ENCODE measurements around the gene LRRC9. TPM values are rescaled to one million over a fixed set of nuclear protein-coding genes. Genes with fewer than 3 reads are reported as not detected.
"Not testable (repeated sequence)": the region's sequence is repeated elsewhere in the genome, so short reads cannot be mapped to it uniquely, and the experiment has no call there.

Gene LRRC9
- total RNA-seq, 4 donors from 2014 or later, result 2.1 TPM; not detected in 3

DNA sequence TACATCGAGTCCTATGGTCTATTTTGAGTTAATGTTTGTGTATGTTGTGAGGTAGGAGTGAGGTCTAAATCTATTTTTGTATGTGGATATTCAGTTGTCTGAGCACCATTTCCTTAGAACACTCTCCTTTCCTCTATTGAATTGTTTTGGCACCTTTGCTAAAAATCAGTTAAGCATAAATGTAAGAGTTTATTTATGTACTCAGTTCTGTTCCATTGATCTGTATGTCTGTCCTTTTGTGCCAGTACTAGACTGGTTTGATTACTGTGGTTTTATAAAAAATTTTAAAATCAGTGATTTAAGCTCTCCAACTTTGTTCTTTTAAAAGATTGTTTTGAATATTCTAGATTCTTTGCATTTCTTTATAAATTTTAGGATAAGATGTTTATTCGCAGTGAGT, 101.7 kb downstream of the LRRC9 start:
- Histone ChIP-seq H3K4me3 (no peak overlapping the region), H3K36me3 (no peaks in the 10 kb centered on the region), H3K27me3 (no peaks in the 10 kb centered on the region), H3K9me3 (no peaks in the 10 kb centered on the region), H3K27ac (no peak overlapping the region), H3K4me1 (no peaks in the 10 kb centered on the region)
- intact Hi-C loops (cut with DNase I; ENCODE audit: low total_unique reads), result no loop called here
- TF ChIP-seq, protein P1, sequence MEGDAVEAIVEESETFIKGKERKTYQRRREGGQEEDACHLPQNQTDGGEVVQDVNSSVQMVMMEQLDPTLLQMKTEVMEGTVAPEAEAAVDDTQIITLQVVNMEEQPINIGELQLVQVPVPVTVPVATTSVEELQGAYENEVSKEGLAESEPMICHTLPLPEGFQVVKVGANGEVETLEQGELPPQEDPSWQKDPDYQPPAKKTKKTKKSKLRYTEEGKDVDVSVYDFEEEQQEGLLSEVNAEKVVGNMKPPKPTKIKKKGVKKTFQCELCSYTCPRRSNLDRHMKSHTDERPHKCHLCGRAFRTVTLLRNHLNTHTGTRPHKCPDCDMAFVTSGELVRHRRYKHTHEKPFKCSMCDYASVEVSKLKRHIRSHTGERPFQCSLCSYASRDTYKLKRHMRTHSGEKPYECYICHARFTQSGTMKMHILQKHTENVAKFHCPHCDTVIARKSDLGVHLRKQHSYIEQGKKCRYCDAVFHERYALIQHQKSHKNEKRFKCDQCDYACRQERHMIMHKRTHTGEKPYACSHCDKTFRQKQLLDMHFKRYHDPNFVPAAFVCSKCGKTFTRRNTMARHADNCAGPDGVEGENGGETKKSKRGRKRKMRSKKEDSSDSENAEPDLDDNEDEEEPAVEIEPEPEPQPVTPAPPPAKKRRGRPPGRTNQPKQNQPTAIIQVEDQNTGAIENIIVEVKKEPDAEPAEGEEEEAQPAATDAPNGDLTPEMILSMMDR (IDR thresholded peaks at IDR 0.05), result no peak
- TF ChIP-seq POLR2A (IDR thresholded peaks at IDR 0.05), result no peak
- no peak for DNase-seq

DNA sequence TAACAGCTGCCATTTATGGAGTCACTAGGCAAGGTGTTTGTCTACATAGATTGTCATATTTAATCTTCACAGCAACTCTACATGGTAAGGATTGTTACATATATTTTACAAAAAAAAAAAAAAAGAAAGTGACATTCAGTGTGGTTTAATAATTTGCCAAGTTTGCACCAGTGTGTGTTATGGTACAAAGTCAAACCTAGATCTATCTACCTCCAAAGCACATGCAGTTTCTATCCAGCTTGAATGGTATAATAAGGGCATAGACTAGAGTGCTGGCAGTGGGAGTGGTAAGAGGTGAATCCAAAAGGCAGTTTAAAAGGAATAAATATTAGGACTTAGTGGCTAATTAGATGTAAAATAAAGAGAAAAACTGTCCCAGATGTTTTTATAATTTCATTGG, 105.6 kb downstream of the LRRC9 start:
- no peaks in the 10 kb centered on the region for H3K4me1 ChIP-seq
- no peaks in the 10 kb centered on the region for H3K36me3 ChIP-seq
- intact Hi-C loops (cut with DNase I; ENCODE audit: low total_unique reads), result no loop called here
- H3K9me3 ChIP-seq, result no peaks in the 10 kb centered on the region
- no peak overlapping the region for H3K27ac ChIP-seq
- H3K27me3 ChIP-seq, result no peaks in the 10 kb centered on the region
- DNase-seq, result no peak
- H3K4me3 ChIP-seq, result no peak overlapping the region
- no peak for TF ChIP-seq POLR2A (IDR thresholded peaks at IDR 0.05)
- TF ChIP-seq, protein P1 (IDR thresholded peaks at IDR 0.05), result no peak

DNA sequence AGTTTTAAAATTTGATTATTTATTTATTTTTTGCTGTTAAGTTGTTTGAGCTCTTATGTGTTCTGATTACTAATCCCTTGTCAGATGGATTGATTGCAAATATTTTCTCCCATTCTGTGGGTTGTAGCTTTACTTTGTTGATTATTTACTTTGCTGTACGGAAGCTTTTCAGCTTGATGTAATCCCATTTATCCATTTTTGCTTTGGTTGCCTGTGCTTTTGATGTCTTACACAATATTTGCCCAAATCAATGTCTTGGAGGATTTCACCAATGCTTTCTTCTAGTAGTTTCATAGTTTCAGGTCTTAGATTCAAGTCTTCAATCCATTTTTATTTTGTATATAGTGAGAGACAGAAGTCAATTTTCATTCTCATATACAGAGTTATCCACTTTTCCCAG, 115.2 kb downstream of the LRRC9 start:
- no peak overlapping the region for H3K27ac ChIP-seq
- no peak for TF ChIP-seq POLR2A (IDR thresholded peaks at IDR 0.05)
- TF ChIP-seq, protein P1 (IDR thresholded peaks at IDR 0.05), result no peak
- no peaks in the 10 kb centered on the region for H3K4me1 ChIP-seq
- H3K4me3 ChIP-seq, result no peak overlapping the region
- intact Hi-C loops (cut with DNase I; ENCODE audit: low total_unique reads), result no loop called here
- H3K27me3 ChIP-seq, result no peaks in the 10 kb centered on the region
- no peak for DNase-seq
- no peaks in the 10 kb centered on the region for H3K36me3 ChIP-seq
- H3K9me3 ChIP-seq, result no peaks in the 10 kb centered on the region

DNA sequence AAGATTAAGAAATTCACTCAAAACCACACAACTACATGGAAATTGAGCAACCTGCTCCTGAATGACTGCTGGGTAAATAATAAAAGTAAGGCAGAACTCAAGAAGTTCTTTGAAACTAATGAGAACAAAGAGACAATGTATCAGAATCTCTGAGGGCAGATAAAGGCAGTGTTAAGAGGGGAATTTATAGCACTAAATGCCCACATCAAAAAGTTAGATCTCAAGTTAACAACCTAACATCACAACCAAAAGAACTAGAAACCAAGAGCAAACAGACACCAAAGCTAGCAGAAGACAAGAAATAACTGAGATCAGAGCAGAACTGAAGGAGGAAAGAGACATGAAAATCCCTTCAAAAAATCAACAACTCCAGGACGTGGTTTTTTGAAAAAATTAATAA, 128.0 kb downstream of the LRRC9 start:
- H3K36me3 ChIP-seq; H3K27ac ChIP-seq; H3K9me3 ChIP-seq; H3K4me3 ChIP-seq; intact Hi-C loops (cut with DNase I; ENCODE audit: low total_unique reads); H3K27me3 ChIP-seq; H3K4me1 ChIP-seq; DNase-seq: not testable (repeated sequence)

DNA sequence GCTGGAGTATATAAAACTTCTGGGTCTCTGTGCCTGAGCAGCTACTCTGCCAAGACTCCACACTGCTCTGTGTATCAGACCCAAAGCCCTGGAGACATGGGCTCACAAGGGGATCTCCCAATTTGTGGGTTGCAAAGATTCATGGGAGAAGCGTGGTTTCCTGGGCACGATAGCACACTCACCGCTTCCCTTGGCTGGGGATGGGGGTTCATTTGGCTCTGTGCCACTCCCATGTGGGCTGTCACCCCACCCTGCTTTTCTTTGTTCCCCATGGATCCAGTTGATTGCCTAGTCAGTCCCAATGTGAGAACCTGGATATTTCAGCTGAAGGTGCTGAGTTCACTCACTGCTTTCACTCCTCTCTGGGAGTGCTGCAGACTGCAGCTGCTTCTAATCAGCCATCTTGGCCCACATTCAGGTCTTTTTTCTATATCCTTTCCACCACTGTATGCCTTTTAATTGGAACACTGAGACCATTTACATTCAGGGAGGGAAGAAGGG, 131.8 kb downstream of the LRRC9 start:
- intact Hi-C loops (cut with DNase I; ENCODE audit: low total_unique reads), result no loop called here
- no peaks in the 10 kb centered on the region for H3K9me3 ChIP-seq
- TF ChIP-seq, protein P1 (IDR thresholded peaks at IDR 0.05), result no peak
- TF ChIP-seq POLR2A (IDR thresholded peaks at IDR 0.05), result no peak

DNA sequence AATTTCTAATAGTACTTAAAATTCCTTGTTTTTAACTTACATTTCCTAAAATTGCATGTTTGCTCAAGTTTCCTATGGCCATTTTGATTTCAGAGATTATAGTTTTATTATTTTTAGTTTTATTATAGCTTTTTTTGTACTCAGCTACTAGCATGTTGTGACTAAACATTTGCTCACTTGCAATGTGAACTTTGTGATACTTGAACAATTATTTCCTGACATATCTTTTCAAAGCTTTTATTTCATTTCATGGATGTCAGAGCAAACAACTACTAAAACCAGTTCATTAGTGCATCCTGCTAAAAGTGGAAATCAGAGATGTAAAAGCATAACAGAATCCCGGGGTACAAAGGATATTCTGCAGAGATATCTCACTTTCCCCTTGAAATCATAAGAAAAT, 138.1 kb downstream of the LRRC9 start:
- intact Hi-C loops (cut with DNase I; ENCODE audit: low total_unique reads), result no loop called here
- Histone ChIP-seq H3K27ac (no peak overlapping the region), H3K36me3 (no peaks in the 10 kb centered on the region), H3K27me3 (no peaks in the 10 kb centered on the region), H3K4me1 (no peaks in the 10 kb centered on the region), H3K9me3 (no peaks in the 10 kb centered on the region), H3K4me3 (no peak overlapping the region)
- DNase-seq, result no peak
- TF ChIP-seq, protein P1 (IDR thresholded peaks at IDR 0.05), result no peak

More for the DNA sequence above, 131.8 kb downstream of the LRRC9 start:
- H3K36me3 ChIP-seq, result no peaks in the 10 kb centered on the region
- DNase-seq, result no peak
- no peaks in the 10 kb centered on the region for H3K27me3 ChIP-seq
- H3K27ac ChIP-seq, result peak overlapping the region in 1 of 2 donors; percentile 22
- H3K4me1 ChIP-seq, result no peaks in the 10 kb centered on the region
- no peak overlapping the region for H3K4me3 ChIP-seq
